HepG2 (cell line): ENCODE measurements around the gene NPB. TPM values are rescaled to one million over a fixed set of nuclear protein-coding genes. Genes with fewer than 3 reads are reported as not detected.

ENCODE experiments used
- ATF1 ChIP-seq: IDR thresholded peaks from 2 replicates; pipeline ENCODE4 v1.6.1; 2016; ENCODE audit warnings: mild to moderate bottlenecking, control low read depth
- ATF4 ChIP-seq, 2 experiments: fragments of 450-650 bp in 1 of 2; sonication (generic) in 1 of 2; formaldehyde crosslinking; IDR thresholded peaks; 2 replicates each; pipeline versions ENCODE4 v1.5.0 to v1.8.0; 2020 to 2022; ENCODE audit warnings: mild to moderate bottlenecking in 1 of 2, missing genetic modification reagents in 1 of 2
- CC2D1A ChIP-seq: sonication (generic); formaldehyde crosslinking; IDR thresholded peaks from 2 replicates; pipeline ENCODE4 v1.8.1; 2023; ENCODE audit warnings: mild to moderate bottlenecking, missing genetic modification reagents
- CCDC6 ChIP-seq: sonication (generic); formaldehyde crosslinking; IDR thresholded peaks from 2 replicates; pipeline ENCODE4 v1.8.1; 2022; ENCODE audit warnings: mild to moderate bottlenecking, missing genetic modification reagents, moderate library complexity
- FOXK1 ChIP-seq: sonication (generic); formaldehyde crosslinking; IDR thresholded peaks from 2 replicates; pipeline ENCODE4 v1.4.0; 2020; ENCODE audit warnings: low read depth, missing genetic modification reagents, borderline replicate concordance
- LRRFIP1 ChIP-seq: sonication (generic); formaldehyde crosslinking; conservative IDR thresholded peaks from 2 replicates; pipeline ENCODE4 v1.4.0; 2020; ENCODE audit warnings: missing genetic modification reagents
- MED13 ChIP-seq: sonication (generic); formaldehyde crosslinking; IDR thresholded peaks from 2 replicates; pipeline ENCODE4 v1.5.0; 2020; ENCODE audit warnings: missing genetic modification reagents
- MEF2D ChIP-seq: sonication (generic); formaldehyde crosslinking; IDR thresholded peaks from 2 replicates; pipeline ENCODE4 v1.5.1; 2020; ENCODE audit warnings: mild to moderate bottlenecking, missing genetic modification reagents
- PHF20 ChIP-seq: sonication (generic); formaldehyde crosslinking; IDR thresholded peaks from 2 replicates; pipeline ENCODE4 v1.5.0; 2020; ENCODE audit warnings: mild to moderate bottlenecking, missing genetic modification reagents
- PRDM10 ChIP-seq: sonication (generic); formaldehyde crosslinking; IDR thresholded peaks from 2 replicates; pipeline ENCODE4 v1.4.0; 2020; ENCODE audit warnings: low read depth, missing genetic modification reagents
- SKIL ChIP-seq: sonication (generic); formaldehyde crosslinking; IDR thresholded peaks from 2 replicates; pipeline ENCODE4 v1.8.0; 2022; ENCODE audit warnings: missing genetic modification reagents, mild to moderate bottlenecking, moderate library complexity, borderline replicate concordance
- SSRP1 ChIP-seq: IDR thresholded peaks from 2 replicates; pipeline ENCODE4 v1.6.1; 2016; ENCODE audit warnings: control low read depth
- ZNF614 ChIP-seq: IDR thresholded peaks from 2 replicates; pipeline ENCODE4 v1.6.1; 2018; ENCODE audit warnings: missing biosample characterization, missing genetic modification reagents, inconsistent platforms, borderline replicate concordance
- ZNF746 ChIP-seq: sonication (generic); formaldehyde crosslinking; IDR thresholded peaks from 2 replicates; pipeline ENCODE4 v1.8.0; 2022; ENCODE audit warnings: mild to moderate bottlenecking, missing genetic modification reagents
- ZNF766 ChIP-seq: sonication (generic); formaldehyde crosslinking; IDR thresholded peaks from 2 replicates; pipeline ENCODE4 v1.5.0; 2020; ENCODE audit warnings: missing genetic modification reagents, borderline replicate concordance
- ZSCAN29 ChIP-seq: sonication (generic); formaldehyde crosslinking; conservative IDR thresholded peaks from 2 replicates; pipeline ENCODE4 v1.4.0; 2020; ENCODE audit warnings: mild to moderate bottlenecking, missing genetic modification reagents
- ZXDC ChIP-seq: sonication (generic); formaldehyde crosslinking; IDR thresholded peaks from 2 replicates; pipeline ENCODE4 v1.5.0; 2020; ENCODE audit warnings: mild to moderate bottlenecking, missing genetic modification reagents
- polyA plus RNA-seq, 8 experiments: library from polyadenylated mRNA; depleted of rRNA in 3 of 8; stranded (reverse) in 7 of 8; unstranded in 1 of 8; fragments of >200 nt; fragmentation: Illumina TruSeq in 4 of 8; extraction: Trizol in 4 of 8; gene quantifications; 2 replicates each; pipeline versions ENCODE4 v1.2.1 to v1.2.3, GENCODE V29; 2011 to 2016; ENCODE audit warnings: low read depth in 4 of 8, missing spikeins in 1 of 8, mixed read lengths in 1 of 8; ENCODE audit not compliant: insufficient read depth in 1 of 8
- total RNA-seq, 5 experiments: library from RNA; depleted of rRNA; stranded (reverse); fragments of >200 nt; fragmentation: Illumina TruSeq; extraction: Trizol; gene quantifications; 2 replicates each; pipeline ENCODE4 v1.2.3, GENCODE V29; 2016; ENCODE audit warnings: low read depth in 1 of 5

Gene NPB
- total and polyA plus RNA-seq, 2 of the 13 experiments (the other 11 are each of a cell fraction or from before 2014, with no cell fraction given) = 0.11 to 0.93 TPM

- TF ChIP-seq SKIL (CRISPR knock-in tag) (no peak), PHF20 (CRISPR knock-in tag) (peak; percentile 81), MED13 (CRISPR knock-in tag) (no peak), ZNF746 (CRISPR knock-in tag) (no peak), ATF4 (CRISPR knock-in tag; IDR thresholded peaks at IDR 0.05) (no peak), FOXK1 (CRISPR knock-in tag) (no peak), ATF1 (CRISPR knock-in tag) (no peak), ZNF766 (CRISPR knock-in tag) (no peak), ZNF614 (CRISPR knock-in tag) (no peak), PRDM10 (CRISPR knock-in tag) (no peak), CCDC6 (CRISPR knock-in tag) (no peak), LRRFIP1 (no peak), CC2D1A (CRISPR knock-in tag) (no peak), MEF2D (no peak), SSRP1 (CRISPR knock-in tag) (no peak), ZSCAN29 (CRISPR knock-in tag) (peak; percentile 93; the same call in 1 of the 2 replicates), ZXDC (CRISPR knock-in tag) (no peak)
Observed at GRCh38 chr17:81917565-81918332, 15.7 kb downstream of the NPB start, which contains the start of gene SIRT7 (continued).
